ENCODE results near the gene GSN. TPM values are rescaled to one million over a fixed set of nuclear protein-coding genes. Genes with fewer than 3 reads are reported as not detected.

The GSN gene
- total and polyA plus RNA-seq, 2 of the 13 experiments (the other 11 are each of a cell fraction or from before 2014, with no cell fraction given), result 294 to 307 TPM

GRCh38 chr9:121289026-121289771 lies 21.2 kb downstream of the GSN start (continued):
- TF ChIP-seq PITX1 (CRISPR knock-in tag; IDR thresholded peaks at IDR 0.05), result peak; percentile 34; the same call in 1 of the 2 replicates
- peak; percentile 68; the same call in 1 of the 2 replicates for TF ChIP-seq IKZF5 (CRISPR knock-in tag; IDR thresholded peaks at IDR 0.05)
- TF ChIP-seq ZFP37 (CRISPR knock-in tag; IDR thresholded peaks at IDR 0.05; ENCODE audit: borderline replicate concordance), result no peak
- TF ChIP-seq PTBP1 (IDR thresholded peaks at IDR 0.05; ENCODE audit: low read depth, low read length, poor library complexity, severe bottlenecking), result no peak
- TF ChIP-seq RARA (CRISPR knock-in tag; IDR thresholded peaks at IDR 0.05), result peak; percentile 48; the same call in 1 of the 2 replicates
- TF ChIP-seq SALL1 (CRISPR knock-in tag; IDR thresholded peaks at IDR 0.05), result peak; percentile 60; the same call in 1 of the 2 replicates
- no peak for TF ChIP-seq ZNF839 (CRISPR knock-in tag; IDR thresholded peaks at IDR 0.05; ENCODE audit: borderline replicate concordance)
- no peak for TF ChIP-seq NKX3-1 (CRISPR knock-in tag; IDR thresholded peaks at IDR 0.05)
- TF ChIP-seq HOXD1 (CRISPR knock-in tag; IDR thresholded peaks at IDR 0.05), result 0 out of 2 replicates have a peak, but pooled peaks have one; percentile 41
- no peak for TF ChIP-seq PPARG (CRISPR knock-in tag; conservative IDR thresholded peaks at IDR 0.05)
- peak; percentile 61; the same call in 1 of the 2 replicates for TF ChIP-seq ZNF614 (CRISPR knock-in tag; IDR thresholded peaks at IDR 0.05; ENCODE audit: borderline replicate concordance)
- peak; percentile 17; the same call in 1 of the 2 replicates for TF ChIP-seq ZNF788 (CRISPR knock-in tag; IDR thresholded peaks at IDR 0.05; ENCODE audit: borderline replicate concordance)
- no peak for TF ChIP-seq ATF3 (CRISPR knock-in tag; IDR thresholded peaks at IDR 0.05)
- TF ChIP-seq ZSCAN25 (CRISPR knock-in tag; IDR thresholded peaks at IDR 0.05), result peak; percentile 79
- TF ChIP-seq FOXA3 (CRISPR knock-in tag; IDR thresholded peaks at IDR 0.05), result peak; percentile 39
- peak; percentile 62; the same call in 1 of the 2 replicates for TF ChIP-seq PHF21A (CRISPR knock-in tag; IDR thresholded peaks at IDR 0.05)
- TF ChIP-seq MEF2D (CRISPR knock-in tag; IDR thresholded peaks at IDR 0.05), result peak; percentile 73; the same call in 1 of the 2 replicates
- TF ChIP-seq ADNP (CRISPR knock-in tag; IDR thresholded peaks at IDR 0.05), result peak; percentile 73
- peak; percentile 79 for TF ChIP-seq HDAC1 (CRISPR knock-in tag; IDR thresholded peaks at IDR 0.05)
- no peak for TF ChIP-seq HNF1A (IDR thresholded peaks at IDR 0.05; ENCODE audit: low read depth)
- TF ChIP-seq HNF1A (CRISPR knock-in tag; IDR thresholded peaks at IDR 0.05; ENCODE audit: borderline replicate concordance), result peak; percentile 41; the same call in 1 of the 2 replicates
- peak; percentile 48 for TF ChIP-seq RXRA (CRISPR knock-in tag; IDR thresholded peaks at IDR 0.05)
- TF ChIP-seq BRF2 (CRISPR knock-in tag; IDR thresholded peaks at IDR 0.05), result no peak
- no peak for TF ChIP-seq CHD2 (IDR thresholded peaks at IDR 0.05; ENCODE audit: low read depth, low read length)
- no peak for TF ChIP-seq ZNF256 (CRISPR knock-in tag; conservative IDR thresholded peaks at IDR 0.05)

All from HepG2 (cell line).